Loucy (cell line): Measurements from ENCODE around the gene RNF212B.

Source experiments
- CTCF ChIP-seq: fragments of 200-600 bp; sonication (generic); conservative IDR thresholded peaks from 2 replicates; pipeline ENCODE4 v1.5.1; 2014; ENCODE audit warnings: mild to moderate bottlenecking, antibody characterized with exemption, low read length
- EZH2phosphoT487 ChIP-seq: fragments of 200-600 bp; IDR thresholded peaks from 2 replicates; pipeline ENCODE4 v1.6.1; 2018; ENCODE audit warnings: antibody characterized with exemption, mild to moderate bottlenecking, moderate library complexity, borderline replicate concordance

GRCh38 chr14:23285530-23286019 lies 47.8 kb downstream of the RNF212B start:
- TF ChIP-seq EZH2phosphoT487 = no peak
- no peak for TF ChIP-seq CTCF
